Stimulated activated CD8-positive, alpha-beta memory T cell treated with anti-CD3 and anti-CD28 coated beads, Interleukin-12 subunit alpha, Interleukin-12 subunit beta, amount 100 ng/mL, for 4 hours (primary cell): ENCODE results near the gene HS3ST5.
"Not testable (repeated sequence)": the region's sequence is repeated elsewhere in the genome, so short reads cannot be mapped to it uniquely, and the experiment has no call there.

ENCODE experiments used
- DNase-seq: peaks from one replicate; pipeline ENCODE4 v3.0.0-alpha.2; 2020; ENCODE audit warnings: low read depth

The HS3ST5 gene

GRCh38 chr6:114276783-114277182 lies 66.0 kb downstream of the HS3ST5 start:
- no peak for DNase-seq

GRCh38 chr6:114274836-114275235 lies 68.0 kb downstream of the HS3ST5 start:
- DNase-seq: no peak

GRCh38 chr6:114272582-114272981 lies 70.2 kb downstream of the HS3ST5 start:
- DNase-seq: no peak

GRCh38 chr6:114271405-114271804 lies 71.4 kb downstream of the HS3ST5 start:
- DNase-seq: no peak

GRCh38 chr6:114267897-114268296 lies 74.9 kb downstream of the HS3ST5 start:
- no peak for DNase-seq

- no peak for DNase-seq
These were observed 82.0 kb downstream of the HS3ST5 start for GRCh38 chr6:114260810-114261209.

- DNase-seq: no peak
These were observed 84.4 kb downstream of the HS3ST5 start for GRCh38 chr6:114258376-114258775.

- no peak for DNase-seq
These were observed 89.4 kb downstream of the HS3ST5 start for GRCh38 chr6:114253431-114253830.

- DNase-seq: no peak
These were observed 93.3 kb downstream of the HS3ST5 start for GRCh38 chr6:114249522-114249921.

- DNase-seq: no peak
These were observed 95.7 kb downstream of the HS3ST5 start for GRCh38 chr6:114247101-114247500.

GRCh38 chr6:114240796-114241195 lies 102.0 kb downstream of the HS3ST5 start:
- no peak for DNase-seq

- DNase-seq: no peak
These were observed 114.1 kb downstream of the HS3ST5 start for GRCh38 chr6:114228675-114229074.

- no peak for DNase-seq
These were observed 114.8 kb downstream of the HS3ST5 start for GRCh38 chr6:114227944-114228468.

- no peak for DNase-seq
These were observed 122.6 kb downstream of the HS3ST5 start for GRCh38 chr6:114220241-114220640.

- no peak for DNase-seq
These were observed 124.1 kb downstream of the HS3ST5 start for GRCh38 chr6:114218437-114219340.

GRCh38 chr6:114217996-114218395 lies 124.8 kb downstream of the HS3ST5 start:
- DNase-seq: not testable (repeated sequence)

GRCh38 chr6:114216789-114217467 lies 125.9 kb downstream of the HS3ST5 start:
- DNase-seq: no peak

- DNase-seq: no peak
These were observed 132.4 kb downstream of the HS3ST5 start for GRCh38 chr6:114210467-114210866.

GRCh38 chr6:114203460-114203859 lies 139.4 kb downstream of the HS3ST5 start:
- no peak for DNase-seq

GRCh38 chr6:114202389-114202788 lies 140.4 kb downstream of the HS3ST5 start:
- no peak for DNase-seq

- no peak for DNase-seq
These were observed 141.9 kb downstream of the HS3ST5 start for GRCh38 chr6:114200891-114201290.

- no peak for DNase-seq
These were observed 147.0 kb downstream of the HS3ST5 start for GRCh38 chr6:114195631-114196403.
